Panc1 (cell line): ENCODE data around the gene TIE1. TPM values are rescaled to one million over a fixed set of nuclear protein-coding genes. Genes with fewer than 3 reads are reported as not detected.
A peak's percentile ranks its signal among the peaks of the same experiment; 100 is the strongest.

Source experiments
- ATAC-seq: fragments of 200-7000 bp; cut with Tn5 transposase; 2 replicates; pipeline ENCODE4 v1.9.1; 2020; ENCODE audit warnings: mild to moderate bottlenecking, moderate library complexity
- BruUV-seq: library from RNA; stranded (reverse); fragments of 400-500 nt; replicated peaks from 2 replicates; lab custom pipeline; 2021; lab: Mats Ljungman, UMichigan
- CTCF ChIA-PET: fragments of 300-600 bp; sonication (Branson Sonifier 250); formaldehyde crosslinking; loops from one replicate; lab custom pipeline; 2022; ENCODE audit warnings: antibody characterized with exemption; lab: Charles Lee
- POLR2A ChIA-PET: fragments of 300-600 bp; sonication (Branson Sonifier 250); formaldehyde crosslinking; loops from one replicate; lab custom pipeline; 2022; ENCODE audit warnings: antibody characterized with exemption; lab: Charles Lee
- DNase-seq: peaks from one replicate; pipeline ENCODE4 v3.0.0-alpha.2; 2010; ENCODE audit warnings: low read depth, low spot score
- H3K27ac ChIP-seq: 2 replicates; pipeline ENCODE4 v1.5.1; 2011; ENCODE audit warnings: mild to moderate bottlenecking, low read length, inconsistent platforms
- H3K27me3 ChIP-seq: fragments of 200-500 bp; sonication (Bioruptor generic); 2 replicates; pipeline ENCODE4 v1.6.0; 2014; ENCODE audit warnings: low read length, inconsistent platforms; ENCODE audit not compliant: control insufficient read depth, insufficient read depth
- H3K36me3 ChIP-seq: fragments of 200-500 bp; sonication (Bioruptor generic); 2 replicates; pipeline ENCODE4 v1.5.1; 2014; ENCODE audit warnings: inconsistent platforms, mild to moderate bottlenecking, low read length, moderate library complexity; ENCODE audit not compliant: control insufficient read depth, insufficient read depth
- H3K4me1 ChIP-seq: 2 replicates; pipeline ENCODE4 v1.5.1; 2011; ENCODE audit warnings: inconsistent platforms, mild to moderate bottlenecking, low read length, moderate library complexity; ENCODE audit not compliant: control insufficient read depth, insufficient read depth
- H3K4me3 ChIP-seq, 2 experiments: 2 replicates each; pipeline ENCODE4 v1.5.1; 2011 to 2012; ENCODE audit warnings: low read depth in 2 of 2, low read length in 2 of 2, mild to moderate bottlenecking in 2 of 2, inconsistent platforms in 1 of 2, moderate library complexity in 1 of 2
- H3K9me3 ChIP-seq: fragments of 200-500 bp; sonication (Bioruptor generic); 2 replicates; pipeline ENCODE4 v1.5.1; 2014; ENCODE audit warnings: low read depth, mild to moderate bottlenecking, inconsistent platforms, low read length, moderate library complexity; ENCODE audit not compliant: control insufficient read depth, insufficient read depth
- CTCF ChIP-seq: fragments of 450-650 bp; IDR thresholded peaks from 2 replicates; pipeline ENCODE4 v1.5.1; 2017; ENCODE audit warnings: mild to moderate bottlenecking
- POLR2AphosphoS5 ChIP-seq: IDR thresholded peaks from 2 replicates; pipeline ENCODE4 v1.6.1; 2012; ENCODE audit warnings: mild to moderate bottlenecking, low read depth, low read length, moderate library complexity
- REST ChIP-seq, 2 experiments: IDR thresholded peaks; 2 replicates each; pipeline ENCODE4 v1.6.1; 2011 to 2012; ENCODE audit warnings: low read depth in 2 of 2, control low read depth in 1 of 2, low read length in 1 of 2, mild to moderate bottlenecking in 1 of 2, moderate library complexity in 1 of 2; ENCODE audit not compliant: insufficient read depth in 1 of 2
- SIN3A ChIP-seq: IDR thresholded peaks from 2 replicates; pipeline ENCODE4 v1.6.1; 2012; ENCODE audit warnings: low read depth, mild to moderate bottlenecking, low read length, moderate library complexity, borderline replicate concordance; ENCODE audit not compliant: insufficient read depth
- TCF7L2 ChIP-seq: IDR thresholded peaks from 2 replicates; pipeline ENCODE4 v1.6.1; 2011; ENCODE audit warnings: mild to moderate bottlenecking, low read depth, low read length, inconsistent platforms
- in situ Hi-C: cut with HindIII; loops from 2 replicates; pipeline ENCODE4 v1.10.0; 2016; ENCODE audit warnings: low sequenced_read_pairs, low pct_unique_long_range_greater_than_20kb
- intact Hi-C: fragments of 100-400 bp; cut with micrococcal nuclease; formaldehyde crosslinking; loops from one replicate; pipeline ENCODE4 v1.10.0; 2022; ENCODE audit not compliant: unreplicated experiment
- total RNA-seq: library from RNA; stranded (reverse); gene quantifications from one replicate; pipeline ENCODE4 v1.2.1, GENCODE V29; 2021; ENCODE audit not compliant: unreplicated experiment

The TIE1 gene
- total RNA-seq, 1 experiment from 2014 or later, result 0.28 TPM

GRCh38 chr1:43363935-43364525 lies 63.2 kb downstream of the TIE1 start:
- ATAC-seq (no peak), DNase-seq (no peak)
- no peak for TF ChIP-seq REST (IDR thresholded peaks at IDR 0.05; ENCODE audit: insufficient read depth in 1 of 2, low read depth in 2 of 2, low read length in 1 of 2)
- Histone ChIP-seq H3K27me3 (no peaks in the 10 kb centered on the region), H3K4me1 (peaks cover 40% of the 10 kb centered on the region), H3K4me3 (no peak overlapping the region), H3K27ac (no peak overlapping the region; the same call in 1 of the 2 replicates), H3K9me3 (no peaks in the 10 kb centered on the region), H3K36me3 (peaks cover 12% of the 10 kb centered on the region)
- intact Hi-C loops, result no loop called here
- BruUV-seq, result TSS peak; percentile 73
- in situ Hi-C loops, result no loop called here
- ChIA-PET POLR2A (interaction anchor here (0.6 kb wide), 1 partner anchor 705 kb away, joined by 5 read pairs; no protein-coding TSS in a partner anchor), CTCF (interaction anchor here (0.7 kb wide), 1 partner anchor 103 kb away, joined by 5 read pairs; no protein-coding TSS in a partner anchor)

- no peak for DNase-seq
- Histone ChIP-seq H3K36me3 (peaks cover 8% of the 10 kb centered on the region), H3K4me3 (0 out of 4 replicates have a peak overlapping the region, but pooled peaks of 1 of the 2 experiments have one; percentile 87), H3K27me3 (no peaks in the 10 kb centered on the region), H3K9me3 (no peaks in the 10 kb centered on the region), H3K27ac (no peak overlapping the region), H3K4me1 (peaks cover 35% of the 10 kb centered on the region)
- ChIA-PET CTCF (no interaction called here), POLR2A (no interaction called here)
- in situ Hi-C loops (no loop called here), intact Hi-C loops (no loop called here)
- no peak for TF ChIP-seq REST (IDR thresholded peaks at IDR 0.05; ENCODE audit: insufficient read depth in 1 of 2, low read depth in 2 of 2, low read length in 1 of 2)
- no peak for TF ChIP-seq CTCF
- TF ChIP-seq SIN3A, result no peak
- no peak for TF ChIP-seq TCF7L2
- no peak for TF ChIP-seq POLR2AphosphoS5
- no TSS peak for BruUV-seq
- no peak for ATAC-seq
Measured at GRCh38 chr1:43365678-43366077, 64.9 kb downstream of the TIE1 start.
